Activated T-cell treated with anti-CD3 and anti-CD28 coated beads for 48 hours (primary cell): Measurements from ENCODE around the gene RPL37A.
"Not testable (repeated sequence)": the region's sequence is repeated elsewhere in the genome, so short reads cannot be mapped to it uniquely, and the experiment has no call there.

Experiments used
- DNase-seq: peaks from one replicate; pipeline ENCODE4 v3.0.0-alpha.2; 2020; ENCODE audit warnings: low read depth

The RPL37A gene

DNA sequence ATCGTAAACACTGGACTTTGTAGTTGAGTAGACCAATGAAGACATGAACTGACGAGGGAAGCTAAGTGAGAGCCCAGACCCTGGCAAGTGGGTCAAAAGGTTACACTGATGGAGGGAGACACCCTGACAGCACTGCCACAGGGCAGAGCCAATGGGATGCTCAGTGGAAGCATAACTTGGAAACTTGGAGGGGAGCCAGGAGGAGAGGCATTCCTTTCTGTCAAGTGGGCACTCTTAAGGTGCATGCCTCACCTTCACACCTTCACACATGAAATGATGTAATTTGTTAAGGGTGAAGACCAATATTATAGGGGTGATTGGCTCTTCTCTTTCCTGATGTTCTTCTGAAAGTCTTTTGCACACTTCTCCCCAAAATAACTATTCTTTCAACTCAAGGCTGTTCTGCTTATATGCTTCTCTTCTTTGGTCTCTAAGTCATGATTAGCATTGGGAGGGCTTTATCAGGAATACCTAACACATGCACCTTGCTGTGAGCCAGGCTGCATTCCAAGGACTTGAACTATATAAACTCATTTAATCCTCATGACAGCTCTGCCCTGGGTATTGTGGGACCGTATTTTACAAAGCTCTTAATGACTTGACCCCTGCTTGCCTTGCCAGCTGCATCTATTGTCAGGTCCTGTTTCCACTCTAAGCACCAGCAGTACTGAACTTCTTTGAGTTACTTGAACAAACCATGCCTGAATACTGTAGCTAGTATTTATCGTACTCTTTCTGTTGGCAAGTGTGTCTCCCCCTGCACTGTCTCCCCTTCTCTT lies 19.0 kb downstream of the RPL37A start:
- DNase-seq: no peak

DNA sequence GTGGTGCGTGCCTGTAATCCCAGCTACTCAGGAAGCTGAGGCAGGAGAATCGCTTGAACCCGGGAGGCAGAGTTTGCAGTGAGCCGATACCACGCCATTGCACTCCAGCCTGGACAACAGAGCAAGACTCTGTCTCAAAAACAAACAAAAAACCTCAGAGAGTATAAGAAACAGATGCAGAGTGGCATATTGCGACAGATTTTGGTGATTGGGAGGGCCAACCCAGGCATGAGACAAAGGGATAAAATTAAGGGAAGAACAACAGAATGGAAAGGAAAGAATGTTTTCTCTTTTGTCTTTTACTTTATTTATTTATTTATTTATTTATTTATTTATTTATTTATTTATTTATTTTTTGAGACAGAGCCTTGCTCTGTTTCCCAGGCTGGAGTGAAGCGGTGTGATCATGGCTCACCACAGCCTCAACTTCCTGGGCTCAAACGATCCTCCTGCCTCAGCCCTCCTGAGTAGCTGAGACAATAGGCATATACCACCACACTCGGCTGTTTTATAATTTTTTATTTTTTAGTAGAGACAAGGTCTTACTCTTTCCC lies 20.0 kb downstream of the RPL37A start:
- DNase-seq: not testable (repeated sequence)

DNA sequence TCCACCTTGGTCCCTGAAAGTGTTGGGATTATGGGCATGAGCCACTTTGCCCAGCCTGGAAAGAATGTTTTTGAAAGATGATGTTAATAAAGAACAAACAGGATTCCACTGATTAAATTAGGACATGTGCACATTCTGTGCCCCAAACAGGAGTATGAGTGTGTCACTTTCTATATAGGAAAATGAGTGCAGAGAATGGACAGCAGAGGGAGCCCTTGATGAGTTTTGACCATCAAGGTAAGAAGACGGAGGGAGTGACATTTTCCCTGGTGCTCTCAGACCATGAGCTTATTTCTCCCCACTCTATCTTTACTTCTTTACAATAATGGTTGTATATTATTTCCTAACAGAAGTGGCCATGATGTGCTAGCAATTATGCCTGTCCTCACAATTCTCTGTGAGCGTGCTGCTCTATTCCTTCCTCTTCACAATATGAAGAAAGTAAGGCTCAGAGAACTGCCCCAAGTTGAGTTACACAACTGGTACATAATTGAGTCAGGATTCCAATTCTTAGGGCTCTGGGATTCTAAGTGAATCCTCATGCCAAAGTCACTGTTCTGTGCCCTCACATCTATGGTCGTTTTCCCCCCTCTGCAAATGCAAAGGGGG lies 20.6 kb downstream of the RPL37A start:
- no peak for DNase-seq

DNA sequence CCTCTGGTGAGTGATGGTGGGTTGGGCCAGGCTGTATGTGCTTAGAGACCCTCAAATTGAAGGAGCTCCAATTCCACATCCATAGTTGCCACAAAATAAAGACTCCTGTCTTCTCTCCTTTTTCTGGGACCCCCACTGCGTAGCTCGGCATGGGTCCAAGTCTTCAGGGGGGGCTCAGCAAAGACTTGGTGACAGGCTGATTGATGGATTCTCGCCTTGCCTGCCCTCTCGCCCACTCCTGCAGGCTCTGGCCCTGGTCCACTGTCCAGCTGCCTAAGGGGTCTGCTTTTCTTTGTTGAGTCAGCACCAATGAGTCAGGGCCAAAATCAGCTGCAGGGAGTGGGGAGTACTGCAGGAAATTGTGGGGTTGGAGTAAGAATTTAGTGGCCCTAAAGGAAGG lies 21.5 kb downstream of the RPL37A start:
- DNase-seq: no peak

DNA sequence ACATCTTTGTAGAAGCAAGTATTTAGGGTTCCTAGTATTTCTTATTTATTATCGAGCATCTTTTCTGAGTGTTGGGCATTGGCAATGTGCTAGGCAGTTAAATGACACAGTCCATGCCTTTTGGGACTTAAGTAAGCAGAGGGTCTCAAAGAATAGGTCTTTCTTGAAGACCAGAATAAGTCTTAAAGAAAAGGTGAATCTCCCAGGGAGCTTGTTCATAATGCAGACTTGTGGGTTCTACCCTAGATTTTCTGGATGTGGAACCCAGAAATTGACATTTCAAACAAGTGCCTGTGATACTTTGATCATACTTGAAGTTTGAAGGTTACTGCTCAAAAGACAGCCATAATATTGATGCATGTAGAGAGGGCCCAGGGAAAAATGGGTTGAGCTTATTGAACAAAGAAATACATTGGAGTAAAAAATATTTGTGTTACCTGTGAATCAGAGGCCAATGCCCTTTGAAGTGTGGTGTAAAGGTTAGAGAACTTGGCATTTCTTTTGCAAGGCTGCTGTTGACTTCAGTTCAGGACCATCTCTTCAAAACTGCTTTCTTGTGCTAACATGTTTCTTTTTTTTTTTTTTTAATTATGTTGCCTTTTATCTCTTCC lies 24.4 kb downstream of the RPL37A start:
- no peak for DNase-seq

DNA sequence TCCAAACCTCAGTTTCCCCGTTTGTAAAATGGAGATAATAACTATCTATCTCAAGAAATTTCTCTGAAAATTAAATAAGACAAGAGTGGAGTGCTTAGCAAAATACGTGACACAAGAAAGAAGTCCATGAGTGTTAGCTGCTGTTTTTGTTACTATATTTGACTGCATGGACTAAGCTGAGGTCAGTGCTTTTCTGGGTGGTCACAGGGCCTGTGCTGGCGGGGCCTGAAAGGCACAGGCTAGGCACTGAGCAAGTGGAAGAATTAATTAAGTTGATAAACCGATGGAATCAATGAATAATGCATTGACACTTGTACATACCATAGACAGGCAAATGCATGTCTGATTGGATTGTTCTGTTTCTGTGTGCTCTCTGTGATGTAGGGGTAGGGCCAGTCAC lies 27.3 kb downstream of the RPL37A start:
- DNase-seq: no peak

DNA sequence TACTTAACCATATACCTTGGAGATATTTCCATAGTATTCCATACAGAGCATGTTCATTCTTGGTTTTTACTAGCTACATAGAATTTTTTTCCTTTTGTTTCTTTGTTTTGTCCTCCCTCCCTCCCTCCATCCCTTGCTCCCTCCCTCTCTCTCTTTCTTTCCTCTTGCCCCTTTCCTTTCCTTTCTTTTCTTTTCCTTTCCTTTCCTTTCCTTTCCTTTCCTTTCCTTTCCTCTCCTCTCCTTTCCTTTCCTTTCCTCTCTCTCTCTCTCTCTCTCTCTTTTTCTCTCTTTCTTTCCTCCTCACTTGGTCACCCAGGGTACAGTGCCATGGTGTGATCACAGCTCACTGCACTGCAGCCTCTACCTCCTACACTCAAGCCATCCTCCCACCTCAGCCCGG lies 28.3 kb downstream of the RPL37A start:
- DNase-seq: no peak

DNA sequence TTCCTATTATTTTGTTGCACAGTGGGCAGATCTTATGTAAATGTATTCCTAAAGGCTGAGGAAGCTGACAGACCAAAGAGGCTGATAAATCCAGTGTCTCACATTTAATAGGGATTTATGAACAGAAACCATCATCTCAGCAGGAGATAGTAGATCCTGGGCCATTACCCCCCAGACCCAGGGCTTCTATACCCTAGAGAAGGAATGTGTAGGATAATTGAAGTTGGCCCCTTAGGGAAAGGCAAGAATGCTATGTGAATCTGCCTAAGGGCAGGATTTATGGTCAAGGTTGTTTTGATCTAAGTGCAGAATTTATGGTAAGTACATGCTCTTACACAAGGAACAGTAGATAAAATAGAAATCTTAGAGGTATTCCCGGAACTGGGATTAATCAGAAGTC lies 29.0 kb downstream of the RPL37A start:
- DNase-seq: no peak

DNA sequence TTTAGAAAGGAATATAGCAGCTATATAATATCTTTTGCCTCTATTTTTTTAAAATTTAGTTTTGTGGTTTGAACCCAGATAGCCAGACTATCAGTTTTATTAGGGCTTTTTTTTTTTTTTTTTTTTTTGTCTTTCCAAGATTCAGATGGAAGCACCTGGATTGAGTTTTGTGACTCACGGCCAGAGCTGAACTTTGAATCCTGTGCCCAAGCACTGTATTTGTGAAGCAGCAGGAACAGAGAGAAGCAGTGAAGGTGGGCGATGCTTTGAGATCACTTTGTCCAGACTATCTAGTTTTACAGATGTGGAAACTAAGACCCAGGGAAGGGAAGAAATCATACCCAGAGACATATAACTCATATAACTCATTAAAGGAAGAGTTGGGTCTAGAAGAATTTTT lies 33.9 kb downstream of the RPL37A start:
- DNase-seq: no peak

DNA sequence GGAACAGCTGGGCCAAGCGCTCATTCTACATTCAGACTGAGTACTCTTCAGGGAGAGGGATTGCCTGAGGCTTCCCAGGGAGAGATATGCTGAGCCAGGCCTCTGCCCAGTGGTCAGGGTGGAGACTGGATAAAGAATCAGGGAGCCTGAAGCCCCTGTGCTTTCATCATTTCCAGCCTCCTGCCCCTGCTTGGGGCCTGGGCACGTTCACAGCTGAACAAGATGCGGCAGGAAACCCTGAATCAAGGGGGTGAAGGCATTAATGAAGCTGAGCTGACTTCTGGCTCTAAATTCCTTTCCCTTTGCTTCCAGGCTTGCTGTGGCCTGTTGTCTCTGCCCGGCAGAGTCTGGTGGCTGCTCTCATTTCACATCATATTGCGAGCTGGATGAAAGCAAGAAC lies 35.0 kb downstream of the RPL37A start:
- no peak for DNase-seq

DNA sequence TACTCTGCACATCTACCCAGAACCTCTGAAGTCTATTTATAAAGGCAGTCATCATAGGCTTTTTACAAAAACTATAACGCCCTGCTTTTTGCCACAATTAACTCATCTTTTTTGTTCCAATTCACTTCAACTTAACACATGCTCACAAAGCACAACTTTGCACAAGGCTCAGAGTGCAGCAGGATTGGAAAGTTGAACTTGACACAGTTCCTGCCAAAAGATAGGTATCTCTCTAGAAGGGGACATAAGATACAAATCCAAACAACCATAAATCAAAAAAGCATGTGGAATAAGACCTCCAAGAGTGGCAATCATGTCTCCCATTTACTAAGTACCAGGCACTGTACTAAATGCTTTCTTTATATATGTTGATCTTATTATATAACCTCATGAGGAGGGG lies 36.2 kb downstream of the RPL37A start:
- no peak for DNase-seq

DNA sequence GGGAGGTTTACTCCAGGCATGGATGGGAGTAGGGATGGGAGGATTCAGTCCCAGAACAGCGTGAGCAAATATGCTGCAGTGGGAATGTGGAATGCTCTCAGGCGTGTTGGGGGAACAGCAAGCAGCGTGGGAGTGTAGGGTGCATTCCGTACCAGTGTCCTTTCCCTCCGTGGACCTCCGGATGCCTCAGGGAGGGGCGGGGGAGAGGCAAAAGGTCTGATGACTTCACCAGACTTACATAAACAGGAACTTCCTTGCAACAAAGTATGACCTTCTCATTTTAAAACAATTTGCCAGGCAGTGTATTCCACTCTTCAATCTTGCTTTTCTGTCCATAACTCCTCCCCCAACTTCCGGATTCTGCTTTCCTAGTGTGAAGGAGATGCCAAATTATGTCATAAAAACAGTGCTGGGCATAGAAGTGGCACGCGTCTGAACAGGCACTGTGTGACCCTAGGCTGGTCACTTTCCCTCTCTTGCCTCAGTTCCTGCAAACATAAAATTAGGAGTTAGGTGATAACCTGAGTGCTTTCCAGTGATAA lies 36.9 kb downstream of the RPL37A start:
- no peak for DNase-seq

DNA sequence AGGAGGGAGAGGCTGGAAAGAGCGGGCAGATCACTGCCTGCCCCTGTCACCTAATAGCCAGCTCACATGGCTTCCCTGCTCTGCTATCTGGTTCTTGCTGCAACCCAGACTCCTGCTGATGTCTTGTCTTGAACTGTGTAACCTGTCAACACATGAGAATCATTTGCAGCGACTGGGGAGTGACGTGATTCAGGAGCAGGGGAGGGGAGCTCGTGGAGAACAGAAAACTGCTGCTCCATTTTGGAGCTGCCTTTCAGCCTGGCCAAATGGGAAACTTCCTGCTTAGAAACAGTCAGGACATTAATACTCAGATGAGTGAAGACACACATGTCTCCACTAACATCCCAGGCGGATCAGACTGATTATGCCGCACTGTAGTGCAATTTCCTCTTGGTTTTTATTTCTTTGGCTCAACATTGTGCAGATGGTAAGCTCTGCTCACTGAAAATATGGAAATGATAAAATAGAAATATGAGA lies 38.1 kb downstream of the RPL37A start:
- DNase-seq: no peak

DNA sequence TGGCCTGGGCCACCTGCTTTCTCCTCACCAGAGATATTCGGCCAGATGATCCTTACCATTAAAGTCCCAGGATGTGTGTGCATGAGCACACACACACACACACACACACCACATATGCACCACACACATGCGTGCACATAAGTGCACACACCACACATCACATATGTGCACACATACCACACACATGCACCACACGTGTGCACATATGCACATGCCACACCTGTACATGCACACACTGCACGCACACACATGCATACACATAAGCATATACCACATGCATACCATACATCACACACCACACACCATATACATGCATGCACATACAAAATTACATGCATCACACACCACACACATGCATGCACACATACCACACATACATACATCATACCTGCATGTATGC lies 38.7 kb downstream of the RPL37A start:
- no peak for DNase-seq

DNA sequence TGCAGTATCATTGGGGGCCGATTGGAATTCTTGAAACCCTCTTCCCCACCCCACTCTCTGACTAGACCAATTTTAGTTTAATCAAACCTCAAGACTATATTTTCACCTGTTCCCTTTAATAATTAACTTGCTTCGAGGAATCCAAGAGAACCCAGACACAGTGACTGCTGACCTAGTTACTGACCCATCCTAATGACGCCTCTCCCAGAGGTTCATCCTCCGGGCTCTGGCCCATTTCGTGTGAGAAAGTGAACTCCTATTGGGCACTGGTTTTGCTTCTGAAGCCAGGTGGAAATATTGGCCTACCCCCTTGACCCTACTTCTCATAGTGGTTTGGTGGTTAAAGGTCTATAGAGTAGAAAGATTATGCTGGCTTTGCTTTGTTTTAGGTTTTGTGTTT lies 39.9 kb downstream of the RPL37A start:
- DNase-seq: no peak

DNA sequence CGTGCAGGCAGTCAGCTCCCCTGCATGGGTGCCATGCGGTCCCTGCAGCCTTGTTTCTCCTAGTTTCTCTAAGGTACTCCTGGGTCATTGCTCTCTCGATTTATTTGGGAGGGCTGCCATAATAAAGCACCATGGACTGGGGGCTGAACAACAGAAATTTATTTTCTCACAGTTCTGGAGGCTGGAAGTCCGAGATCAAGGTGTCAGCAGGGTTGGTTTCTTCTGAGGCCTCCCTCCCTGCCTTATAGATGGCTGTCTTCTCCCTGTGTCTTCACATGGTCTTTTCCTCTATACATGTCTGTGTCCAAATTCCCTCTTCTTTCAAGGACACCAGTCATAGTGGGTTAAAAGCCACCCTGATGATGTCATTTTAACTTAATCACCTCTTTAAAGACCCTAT lies 40.5 kb downstream of the RPL37A start:
- no peak for DNase-seq

DNA sequence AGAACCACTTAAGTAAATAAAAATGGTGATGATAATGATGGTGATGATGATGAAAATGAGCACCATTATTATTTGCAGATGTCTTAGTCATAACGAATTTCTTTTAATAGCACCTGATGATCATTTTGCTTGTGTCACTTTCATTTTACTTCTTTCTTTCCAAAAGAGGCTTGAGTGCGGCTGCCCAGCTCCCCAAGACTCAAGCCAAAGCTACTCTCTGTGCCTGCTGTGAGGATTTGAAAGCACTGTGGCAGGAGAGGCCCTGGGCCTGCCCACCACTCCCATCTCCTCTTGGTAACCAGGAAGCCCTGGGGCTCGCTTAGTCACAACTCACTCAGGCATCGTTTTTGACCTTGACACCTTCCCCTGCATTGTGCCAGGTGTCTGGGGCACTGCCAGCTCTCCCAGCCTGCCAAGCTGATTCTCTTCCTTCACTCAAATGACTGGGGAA lies 41.2 kb downstream of the RPL37A start:
- DNase-seq: no peak

DNA sequence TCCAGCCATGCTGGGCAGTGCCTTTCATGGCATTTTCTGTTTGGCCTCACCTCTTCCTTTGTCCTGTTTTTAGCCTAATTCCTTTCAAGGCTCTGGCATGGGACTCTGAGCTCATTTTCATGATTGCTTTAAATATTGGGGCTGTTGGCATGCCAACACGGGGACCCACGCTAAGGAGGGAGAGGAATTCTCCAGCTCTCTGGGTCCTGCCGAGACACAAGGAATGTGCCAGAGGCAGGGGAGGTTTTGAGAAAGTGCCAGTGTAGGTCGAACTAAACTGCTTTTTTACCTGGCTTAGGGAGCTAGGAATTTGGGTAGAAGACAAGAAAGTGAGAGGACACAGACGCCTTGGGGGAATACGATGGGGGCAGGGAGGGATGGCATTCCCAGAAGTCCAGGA lies 42.3 kb downstream of the RPL37A start:
- DNase-seq: no peak

DNA sequence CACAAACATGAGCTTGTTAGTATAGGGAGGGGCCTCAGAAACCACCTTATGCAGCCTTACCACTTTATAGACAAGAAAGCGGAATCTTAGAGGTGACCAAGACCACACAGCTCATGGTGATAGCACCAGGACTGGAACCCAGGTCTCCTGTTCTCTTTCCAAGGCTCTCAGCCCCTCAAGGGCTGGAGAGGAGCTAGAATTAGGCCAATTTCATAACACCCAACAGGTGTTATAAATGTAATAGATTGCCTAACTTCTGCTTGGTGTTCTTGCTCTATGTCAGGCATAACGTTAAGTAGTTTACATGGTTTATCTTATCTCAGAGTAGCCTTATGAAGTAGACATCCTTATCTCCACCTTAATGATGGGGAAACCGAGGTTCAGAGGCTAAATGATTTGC lies 42.9 kb downstream of the RPL37A start:
- DNase-seq: no peak

DNA sequence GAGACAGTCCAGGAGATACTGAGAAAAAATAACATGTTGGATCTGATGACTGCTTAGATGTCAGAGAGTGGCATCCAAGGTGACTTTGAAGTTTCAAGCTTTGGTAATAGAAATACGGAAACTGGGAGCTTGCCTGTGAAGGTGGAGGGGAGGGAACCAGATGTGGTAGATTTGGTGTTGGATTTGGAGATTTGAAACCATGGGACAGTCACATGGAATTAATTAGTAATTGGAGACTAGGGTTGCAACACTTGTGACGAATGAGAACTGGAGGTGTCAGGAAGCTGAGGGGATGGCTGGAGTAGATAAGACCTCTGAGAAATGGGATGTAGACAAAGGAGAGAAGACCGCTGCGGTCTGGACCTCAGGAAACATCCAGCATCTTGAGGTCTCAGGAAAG lies 46.7 kb downstream of the RPL37A start:
- no peak for DNase-seq

DNA sequence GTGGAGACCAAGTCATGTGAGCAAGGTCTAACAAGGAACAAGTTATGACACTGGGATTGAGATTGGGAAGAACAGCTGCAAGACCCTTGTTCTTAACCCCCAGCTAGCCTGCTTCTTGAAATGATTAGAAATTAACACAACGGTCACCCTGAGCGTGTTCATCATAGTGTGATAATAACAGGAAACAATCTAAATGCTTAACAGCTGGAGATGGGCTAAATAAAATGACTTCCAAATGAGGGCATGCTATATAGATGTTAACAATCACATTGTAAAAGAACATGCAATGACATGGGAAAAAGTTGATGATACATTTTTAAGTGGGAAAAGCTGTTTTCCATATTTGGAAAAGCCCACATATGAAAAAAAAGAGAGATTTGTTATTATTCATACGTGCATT lies 47.6 kb downstream of the RPL37A start:
- DNase-seq: no peak

DNA sequence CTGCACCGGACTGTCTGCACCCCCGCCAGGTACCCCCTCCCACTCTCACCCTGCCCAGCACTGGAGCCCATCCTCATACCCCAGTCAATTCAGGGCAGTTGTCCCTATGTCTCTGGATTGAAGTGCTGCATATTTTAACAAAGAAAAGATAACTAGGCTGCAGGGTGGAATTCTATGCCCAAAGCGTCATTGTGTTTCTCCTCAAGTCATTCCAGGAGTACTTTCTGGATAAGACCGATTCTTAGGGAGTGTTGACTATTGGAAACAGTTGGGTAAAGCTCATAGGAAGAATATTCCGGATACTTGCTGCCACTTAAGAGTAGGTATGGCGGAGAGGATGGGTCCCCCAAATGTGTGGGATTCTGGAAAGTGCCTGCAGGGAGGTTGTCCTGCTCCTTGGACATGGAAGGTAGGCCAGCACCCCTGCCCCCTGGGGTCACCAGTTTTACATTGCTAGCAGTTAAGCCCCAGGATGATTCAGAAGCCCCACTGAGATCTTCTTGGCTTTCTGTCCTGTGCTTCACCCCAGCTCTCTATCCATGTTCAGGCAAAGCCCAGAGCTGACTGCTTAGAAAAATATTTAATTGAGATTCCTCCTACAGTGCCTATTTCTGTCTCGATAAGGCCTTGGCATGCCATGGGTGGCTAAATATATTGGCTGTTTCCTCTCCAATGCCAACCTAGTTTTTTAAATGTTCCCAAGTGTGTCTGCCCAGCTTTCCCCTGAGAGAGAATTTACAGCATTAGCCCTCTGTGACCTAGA lies 48.2 kb downstream of the RPL37A start:
- DNase-seq: no peak
